Measurements from ENCODE around the gene NAA30.

NAA30 gene

GRCh38 chr14:57400556-57401494, 10.4 kb downstream of the NAA30 start:
- DNase-seq, result no peak

DNA sequence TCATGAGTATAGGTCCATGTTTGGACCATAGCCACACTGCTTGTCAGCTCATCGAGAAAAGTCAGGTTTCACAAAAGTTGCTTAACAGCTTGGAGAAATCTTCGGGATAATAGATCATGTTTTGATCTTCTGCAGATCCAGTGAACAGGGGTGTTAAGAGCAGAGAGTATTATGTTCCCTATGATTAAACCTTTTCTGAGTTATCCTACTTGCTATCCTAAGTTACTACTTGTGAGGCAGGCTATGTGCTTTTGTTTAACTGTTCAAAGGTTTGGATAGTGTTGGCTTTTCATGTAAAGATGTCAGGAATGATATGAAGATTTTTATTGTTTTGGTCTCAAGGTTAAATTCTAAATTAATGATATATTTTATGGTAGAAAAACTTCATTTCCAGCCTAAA, 11.1 kb downstream of the NAA30 start:
- DNase-seq, result no peak

DNA sequence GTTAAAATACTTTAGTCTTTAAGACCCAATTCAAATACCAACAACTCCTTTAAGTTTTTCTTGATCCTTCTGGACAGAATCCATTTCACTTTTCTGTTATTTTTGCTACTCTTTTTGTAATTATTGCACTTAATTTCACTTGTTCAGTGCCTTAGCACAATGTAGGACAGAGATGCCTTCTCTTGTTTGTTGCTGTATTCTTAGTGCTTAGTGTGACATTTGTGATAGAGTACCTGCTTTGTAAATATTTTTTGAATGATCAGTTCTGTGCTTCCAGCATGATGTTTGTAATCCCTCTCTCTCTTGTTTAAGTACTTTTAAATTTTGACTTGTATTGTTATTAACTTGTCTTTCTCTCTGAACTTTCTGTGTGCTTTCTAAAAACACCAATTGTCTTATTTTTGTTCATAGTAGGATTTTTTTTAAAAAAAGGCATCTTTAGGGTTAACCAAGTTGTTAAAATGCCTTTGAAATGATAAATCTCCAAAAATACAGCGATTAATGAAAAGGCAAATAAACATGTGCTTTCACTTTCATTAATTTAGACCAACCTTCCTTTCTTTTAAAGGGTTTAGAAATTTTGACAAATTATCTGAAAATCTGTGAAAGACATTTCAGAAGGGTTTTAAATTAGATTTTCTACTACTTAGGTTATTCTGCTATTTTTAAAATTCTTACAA, 11.9 kb downstream of the NAA30 start:
- DNase-seq, result no peak

DNA sequence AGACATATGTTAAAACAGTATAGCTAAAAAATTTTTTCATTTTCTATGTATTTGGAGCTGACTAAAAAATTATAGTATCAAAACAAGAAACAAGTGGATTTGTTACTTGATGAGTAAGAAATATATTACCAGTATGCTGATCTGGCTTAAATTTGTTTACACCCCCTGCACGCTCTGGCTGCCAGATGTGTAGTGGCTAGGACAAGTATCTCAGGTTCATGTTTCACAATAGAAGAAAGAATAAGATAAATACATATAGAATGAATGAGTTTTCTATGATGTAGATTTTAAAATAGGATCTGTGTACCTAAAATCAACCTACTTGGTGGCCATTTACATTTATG, 13.1 kb downstream of the NAA30 start:
- peak; percentile 41 for DNase-seq

GRCh38 chr14:57405562-57405961, 15.2 kb downstream of the NAA30 start:
- DNase-seq, result no peak

DNA sequence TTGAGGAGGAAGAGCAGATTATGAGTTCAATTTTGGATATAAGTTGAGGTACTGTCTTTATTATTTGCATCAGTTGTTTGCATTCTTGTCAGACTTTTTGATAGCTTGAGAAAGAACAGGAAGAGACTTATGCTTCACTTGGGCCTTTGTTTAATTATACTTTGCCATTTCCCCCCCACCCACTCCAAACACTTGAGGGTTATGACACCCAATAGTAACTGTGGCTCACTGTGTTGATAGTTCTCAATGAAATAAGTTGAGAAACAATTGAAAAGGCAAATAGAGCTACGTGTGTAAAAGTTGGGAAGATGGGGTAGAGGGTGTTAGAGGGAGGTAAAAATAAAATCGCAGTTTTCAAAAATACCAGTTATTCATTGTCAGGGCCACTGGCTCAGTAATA, 17.7 kb downstream of the NAA30 start:
- DNase-seq, result no peak

GRCh38 chr14:57408634-57409033, 18.2 kb downstream of the NAA30 start:
- no peak for DNase-seq

DNA sequence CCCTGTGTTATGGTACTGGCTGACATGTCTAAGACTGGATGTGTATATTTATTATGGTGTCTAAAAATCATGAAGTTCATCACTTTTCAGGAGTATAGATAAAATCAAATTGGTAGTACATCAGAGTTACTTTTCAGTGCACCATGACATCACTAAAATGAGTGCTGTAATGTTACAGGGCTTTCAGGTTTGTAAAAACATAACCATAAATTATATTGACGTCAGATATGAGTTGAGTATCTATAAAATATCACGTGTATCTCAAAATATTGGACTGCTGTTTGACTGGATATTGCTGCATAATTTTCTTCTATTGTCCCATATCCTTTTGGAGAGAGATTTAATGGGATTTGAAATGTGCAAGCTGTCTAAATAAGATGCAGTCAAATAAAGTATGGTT, 22.0 kb downstream of the NAA30 start:
- no peak for DNase-seq

- no peak for DNase-seq
Measured at GRCh38 chr14:57413849-57414248, 23.5 kb downstream of the NAA30 start.

GRCh38 chr14:57417228-57417627, 26.8 kb downstream of the NAA30 start:
- DNase-seq, result no peak

- no peak for DNase-seq
Measured at GRCh38 chr14:57418999-57419398, 28.6 kb downstream of the NAA30 start.

DNA sequence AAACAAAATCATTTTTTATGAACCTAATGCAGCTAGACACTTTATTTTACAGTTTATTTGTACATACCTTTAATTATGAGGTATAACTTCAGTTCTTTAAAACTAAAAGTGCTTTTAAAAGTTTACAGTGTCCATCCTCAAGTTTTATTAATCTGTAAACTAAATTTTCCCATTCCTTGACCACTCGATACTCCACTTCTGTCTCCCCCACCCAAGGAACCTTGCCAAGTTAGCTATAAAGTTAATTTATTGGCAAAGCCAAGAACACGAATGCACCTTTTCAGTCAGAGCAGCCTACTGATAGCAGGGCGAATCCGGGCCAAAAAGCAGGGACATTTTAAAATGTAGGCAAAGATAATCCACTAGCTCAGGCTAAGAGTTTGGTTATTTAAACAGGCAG, 29.6 kb downstream of the NAA30 start:
- DNase-seq, result no peak

DNA sequence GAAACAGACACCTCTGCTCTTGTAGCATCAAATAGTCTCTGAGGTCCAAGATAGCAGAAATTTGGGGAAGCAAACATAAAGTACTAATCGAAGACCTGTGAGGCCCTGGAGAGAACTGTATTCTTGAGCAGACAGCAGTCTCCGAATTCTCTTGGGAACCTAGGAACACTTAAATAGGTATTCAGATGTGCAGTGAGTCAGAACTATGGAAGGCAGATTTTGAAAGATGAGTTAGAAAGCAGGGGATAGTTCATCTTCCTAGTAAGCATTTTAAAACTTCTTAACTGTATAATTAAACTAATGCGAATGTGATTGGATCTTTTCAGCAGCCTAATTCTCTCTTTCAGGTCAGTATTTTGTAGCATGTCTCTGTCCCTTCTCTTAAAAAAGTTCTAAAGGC, 30.6 kb downstream of the NAA30 start:
- DNase-seq, result no peak

GRCh38 chr14:57435923-57436322, 45.5 kb downstream of the NAA30 start:
- DNase-seq, result no peak

- no peak for DNase-seq
Measured at GRCh38 chr14:57461777-57462320, 71.5 kb downstream of the NAA30 start.

GRCh38 chr14:57462551-57462950, 72.2 kb downstream of the NAA30 start:
- no peak for DNase-seq

DNA sequence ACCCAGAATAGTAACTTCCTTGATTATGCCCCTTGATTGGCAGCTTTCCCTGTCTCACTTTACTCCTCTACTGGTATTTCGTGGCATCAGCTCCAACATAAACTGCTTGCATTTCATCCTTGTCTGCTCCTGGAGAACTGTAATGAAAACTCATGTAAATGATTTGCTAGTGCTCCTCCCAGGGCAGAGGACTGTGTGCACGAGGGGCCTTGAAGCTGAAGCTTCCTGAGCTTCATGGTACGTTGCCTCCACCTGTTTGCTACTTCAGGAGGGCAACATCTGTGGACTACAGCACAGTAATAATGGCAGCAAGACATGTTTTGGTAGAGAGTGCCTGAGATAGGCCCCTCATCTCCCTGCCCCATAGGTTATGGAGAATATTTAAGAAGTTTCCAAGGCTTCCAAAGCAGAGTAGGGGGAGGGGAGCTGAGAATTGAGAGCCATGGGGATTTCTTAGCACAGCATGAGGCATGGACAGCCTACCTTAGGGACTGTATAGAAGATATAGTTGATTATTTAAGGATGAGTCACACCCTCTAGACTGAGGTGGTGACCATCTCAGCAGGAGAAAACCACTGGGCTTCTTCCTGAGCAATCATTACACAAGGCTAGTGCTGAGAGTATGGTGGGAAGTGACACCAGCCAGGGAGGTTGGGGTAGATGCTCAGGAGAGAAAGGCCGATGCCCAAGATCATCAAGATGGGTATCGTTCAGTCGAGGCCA, 73.8 kb downstream of the NAA30 start:
- no peak for DNase-seq

All from NCI-H2029 (cell line).